Breast epithelium (tissue), 3 donors: Measurements from ENCODE around the gene SPCS1.

Source experiments
- CTCF ChIP-seq, 3 donors: fragments of 450-650 bp; IDR thresholded peaks; one replicate each; pipeline ENCODE4 v1.5.1; 2016 to 2017; ENCODE audit warnings: antibody characterized with exemption in 3 of 3, mild to moderate bottlenecking in 3 of 3, moderate library complexity in 3 of 3
- POLR2AphosphoS5 ChIP-seq, 3 donors: sonication (generic); formaldehyde crosslinking; IDR thresholded peaks; one replicate each; pipeline ENCODE4 v1.6.1; 2017; ENCODE audit warnings: antibody characterized with exemption in 3 of 3

GRCh38 chr3:52712291-52713212, 6.6 kb downstream of the SPCS1 start:
- TF ChIP-seq CTCF (IDR thresholded peaks at IDR 0.05) (no peak), POLR2AphosphoS5 (IDR thresholded peaks at IDR 0.05) (no peak)
